ENCODE results near the gene RRP36. TPM values are rescaled to one million over a fixed set of nuclear protein-coding genes. Genes with fewer than 3 reads are reported as not detected.
"Not testable (repeated sequence)": the region's sequence is repeated elsewhere in the genome, so short reads cannot be mapped to it uniquely, and the experiment has no call there.

RRP36 gene
- total RNA-seq, 1 donor from 2014 or later, result 20.6 TPM

DNA sequence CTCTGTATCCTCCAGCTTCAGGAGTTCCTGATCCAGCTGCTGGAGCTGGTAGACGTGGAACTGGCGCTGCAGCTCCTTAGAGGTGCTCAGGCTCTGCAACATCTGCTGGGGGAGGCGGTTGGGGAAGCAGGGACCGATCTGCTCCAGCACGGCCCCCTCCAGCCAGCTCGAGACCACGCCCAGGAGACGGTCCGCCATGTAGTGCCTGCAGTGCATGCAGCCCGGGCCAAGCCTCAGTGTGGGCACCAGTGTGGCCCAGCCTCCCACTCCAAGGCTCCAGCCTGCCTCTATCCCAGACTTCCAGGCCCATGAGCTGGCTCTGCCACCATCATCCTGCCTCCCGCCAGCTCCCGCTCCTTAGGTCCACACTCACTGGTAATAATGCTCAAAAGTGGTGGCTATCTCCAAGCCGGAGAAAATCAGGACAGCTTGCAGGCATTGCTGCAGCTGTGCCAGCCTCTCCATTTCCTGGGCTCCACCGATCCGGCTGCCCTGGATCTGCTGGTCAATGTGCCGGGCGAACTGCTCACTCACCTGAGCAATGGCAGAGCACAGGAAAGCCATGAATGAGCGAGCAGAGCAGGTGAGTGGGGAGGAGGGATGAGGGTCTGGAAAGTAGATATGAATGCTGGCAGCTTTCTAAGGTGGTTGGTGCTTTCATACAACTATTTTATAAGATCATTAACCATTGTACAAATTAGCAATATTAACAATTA lies 19.3 kb downstream of the RRP36 start:
- H3K4me3 ChIP-seq, result no peak overlapping the region
- H3K9me3 ChIP-seq, result no peaks in the 10 kb centered on the region
- no peaks in the 10 kb centered on the region for H3K4me1 ChIP-seq
- intact Hi-C loops (cut with DNase I), result no loop called here
- no peaks in the 10 kb centered on the region for H3K27me3 ChIP-seq
- DNase-seq (ENCODE audit: low spot score in 2 of 2), result no peak
- peaks cover 43 to 69% of the 10 kb centered on the region in 2 donors for H3K36me3 ChIP-seq
- H3K27ac ChIP-seq, result no peak overlapping the region
- TF ChIP-seq CTCF (IDR thresholded peaks at IDR 0.05), result no peak

DNA sequence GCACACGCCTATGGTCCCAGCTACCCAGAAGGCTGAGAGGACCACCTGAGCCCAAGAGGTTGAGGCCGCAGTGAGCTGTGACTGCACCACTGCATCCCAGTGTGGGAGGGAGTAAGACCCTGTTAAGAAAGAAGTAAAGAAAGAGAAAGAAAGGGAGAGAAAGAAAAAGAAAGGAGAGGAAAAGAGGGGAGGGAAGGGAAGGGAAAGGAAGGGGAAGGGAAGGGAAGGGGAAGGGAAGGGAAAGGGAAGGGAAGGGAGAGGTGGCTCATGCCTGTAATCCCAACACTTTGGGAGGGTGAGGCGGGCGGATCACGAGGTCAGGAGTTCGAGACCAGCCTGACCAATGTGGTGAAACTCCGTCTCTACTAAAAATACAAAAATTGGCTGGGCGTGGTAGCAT lies 20.1 kb downstream of the RRP36 start:
- H3K4me1 ChIP-seq; intact Hi-C loops (cut with DNase I); H3K9me3 ChIP-seq; H3K27me3 ChIP-seq; DNase-seq (ENCODE audit: low spot score in 2 of 2); H3K27ac ChIP-seq; H3K4me3 ChIP-seq: not testable (repeated sequence)
- peaks cover 48 to 75% of the 10 kb centered on the region in 2 donors for H3K36me3 ChIP-seq

DNA sequence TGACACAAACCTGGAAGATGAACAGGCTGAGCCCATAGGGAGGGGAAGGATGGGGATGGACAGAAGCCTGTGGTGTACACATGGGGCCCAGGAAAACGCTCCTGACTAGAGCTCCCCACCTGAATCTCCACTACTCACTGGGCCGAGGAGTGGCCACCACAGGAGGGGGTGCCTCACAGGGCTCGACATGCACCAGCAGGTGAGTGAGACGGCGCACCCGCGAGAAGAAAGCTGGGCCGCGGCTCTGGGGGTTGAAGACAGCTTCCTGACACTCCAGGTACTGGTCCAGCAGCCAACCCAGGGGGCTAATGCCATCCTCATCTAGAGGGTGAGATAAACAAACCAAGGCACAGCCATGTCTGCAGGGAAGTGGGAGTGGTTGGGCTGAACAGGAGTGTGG lies 21.9 kb downstream of the RRP36 start:
- TF ChIP-seq CTCF (IDR thresholded peaks at IDR 0.05), result no peak
- H3K9me3 ChIP-seq, result no peaks in the 10 kb centered on the region
- no peak for DNase-seq (ENCODE audit: low spot score in 2 of 2)
- H3K36me3 ChIP-seq, result peaks cover 30 to 69% of the 10 kb centered on the region in 2 donors
- H3K27me3 ChIP-seq, result no peaks in the 10 kb centered on the region
- intact Hi-C loops (cut with DNase I), result no loop called here
- H3K4me1 ChIP-seq, result no peaks in the 10 kb centered on the region
- H3K4me3 ChIP-seq, result no peak overlapping the region
- H3K27ac ChIP-seq, result no peak overlapping the region

GRCh38 chr6:43045371-43045930 lies 24.0 kb downstream of the RRP36 start:
- DNase-seq (ENCODE audit: low spot score in 2 of 2), result no peak
- no peaks in the 10 kb centered on the region for H3K9me3 ChIP-seq
- no peaks in the 10 kb centered on the region for H3K27me3 ChIP-seq
- H3K4me1 ChIP-seq, result no peaks in the 10 kb centered on the region
- H3K27ac ChIP-seq, result no peak overlapping the region
- H3K4me3 ChIP-seq, result no peak overlapping the region
- peaks cover 26 to 65% of the 10 kb centered on the region in 2 donors for H3K36me3 ChIP-seq
- no peak for TF ChIP-seq CTCF (IDR thresholded peaks at IDR 0.05)
- intact Hi-C loops (cut with DNase I), result no loop called here

GRCh38 chr6:43047998-43048397 lies 26.6 kb downstream of the RRP36 start:
- no peaks in the 10 kb centered on the region for H3K9me3 ChIP-seq
- H3K4me3 ChIP-seq, result no peak overlapping the region
- no peaks in the 10 kb centered on the region for H3K27me3 ChIP-seq
- no peak overlapping the region for H3K27ac ChIP-seq
- H3K36me3 ChIP-seq, result peaks cover 20 to 52% of the 10 kb centered on the region in 2 donors
- H3K4me1 ChIP-seq, result peaks cover 0 to 2% of the 10 kb centered on the region in 2 donors
- no peak for DNase-seq (ENCODE audit: low spot score in 2 of 2)
- TF ChIP-seq CTCF (IDR thresholded peaks at IDR 0.05), result no peak
- intact Hi-C loops (cut with DNase I), result no loop called here

DNA sequence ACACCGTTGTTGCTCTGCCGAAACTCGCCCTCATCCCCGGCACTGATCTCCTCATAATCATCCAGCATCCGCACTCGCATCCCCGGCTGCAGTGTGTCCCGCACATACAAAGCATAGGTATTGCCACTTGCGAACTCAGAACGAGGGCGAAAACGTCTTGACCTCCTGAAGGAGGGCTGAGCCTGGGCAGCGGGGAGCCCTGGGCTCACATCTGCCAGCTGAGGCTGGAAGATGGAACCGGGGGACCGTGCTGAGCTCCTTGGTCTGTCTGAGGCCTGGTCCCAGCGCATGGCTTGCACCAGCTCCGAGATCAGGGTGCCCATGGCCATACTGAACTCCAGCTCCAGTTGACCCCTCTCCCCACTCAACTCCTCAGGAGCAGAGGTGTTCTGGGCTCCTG lies 29.6 kb downstream of the RRP36 start:
- intact Hi-C loops (cut with DNase I), result loop anchor here (5.0 kb wide), 1 partner anchor 149 kb away; no protein-coding TSS in a partner anchor
- DNase-seq (ENCODE audit: low spot score in 2 of 2), result no peak
- Histone ChIP-seq H3K9me3 (no peaks in the 10 kb centered on the region), H3K4me1 (peaks cover 0 to 14% of the 10 kb centered on the region in 2 donors), H3K36me3 (peaks cover 5 to 36% of the 10 kb centered on the region in 2 donors), H3K4me3 (no peak overlapping the region), H3K27ac (no peak overlapping the region), H3K27me3 (no peaks in the 10 kb centered on the region)
- TF ChIP-seq CTCF (IDR thresholded peaks at IDR 0.05), result no peak

All from ascending aorta (tissue), 2 donors.